HepG2 (cell line): Measurements from ENCODE around the gene BPIFB2. TPM values are rescaled to one million over a fixed set of nuclear protein-coding genes. Genes with fewer than 3 reads are reported as not detected.
"Not testable (repeated sequence)": the region's sequence is repeated elsewhere in the genome, so short reads cannot be mapped to it uniquely, and the experiment has no call there.

Experiments used
- ATAC-seq: fragments of 200-7000 bp; cut with Tn5 transposase; 3 replicates; pipeline ENCODE4 v1.9.1; 2020; ENCODE audit warnings: mild to moderate bottlenecking, moderate library complexity
- BruUV-seq: library from RNA; stranded (reverse); fragments of 400-500 nt; replicated peaks from 2 replicates; lab custom pipeline; 2021; lab: Mats Ljungman, UMichigan
- CTCF ChIA-PET: fragments of 300-600 bp; formaldehyde crosslinking; extraction: SDS; loops from one replicate; lab custom pipeline; 2021; ENCODE audit warnings: low total read pairs, inconsistent platforms, low intra/inter-chr PET ratio; lab: Yijun Ruan, JAX
- POLR2A ChIA-PET: fragments of 350-600 bp; sonication (Branson Sonifier 250); formaldehyde crosslinking; loops from one replicate; lab custom pipeline; 2020; ENCODE audit warnings: antibody characterized with exemption, inconsistent platforms; lab: Yijun Ruan, JAX
- DNase-seq: peaks from one replicate; pipeline ENCODE4 v3.0.0-alpha.2; 2015; ENCODE audit warnings: low spot score
- FAIRE-seq: peaks from 3 replicates; lab custom pipeline; 2011; peaks lifted over from hg19 to GRCh38; lab: Jason Lieb, UNC
- H2AFZ ChIP-seq: one replicate; pipeline ENCODE4 v1.6.1; 2011; ENCODE audit warnings: low read length, inconsistent platforms
- H3K27ac ChIP-seq: fragments of 300-600 bp; 3 replicates; pipeline ENCODE4 v1.8.0; 2011; ENCODE audit warnings: mixed run types, mild to moderate bottlenecking, mixed read lengths, low read length, inconsistent platforms; ENCODE audit not compliant: insufficient read depth; ENCODE audit errors: extremely low read length
- H3K27me3 ChIP-seq, 2 experiments: fragments of 200-600 bp in 1 of 2; 2 replicates in 1 of 2; 3 replicates in 1 of 2; pipeline versions ENCODE4 v1.6.0 to v1.8.0; 2011; ENCODE audit warnings: low read length in 2 of 2, mild to moderate bottlenecking in 2 of 2, moderate library complexity in 2 of 2, inconsistent platforms in 1 of 2; ENCODE audit not compliant: insufficient read depth in 2 of 2, control insufficient read depth in 1 of 2
- H3K36me3 ChIP-seq, 2 experiments: fragments of 200-600 bp in 1 of 2; replicated peaks in 1 of 2; 2 replicates in 1 of 2; 3 replicates in 1 of 2; pipeline versions ENCODE4 v1.5.1 to v1.8.0; 2011; ENCODE audit warnings: low read length in 2 of 2, inconsistent platforms in 1 of 2; ENCODE audit not compliant: insufficient read depth in 2 of 2, control insufficient read depth in 1 of 2
- H3K4me1 ChIP-seq: 2 replicates; pipeline ENCODE4 v1.5.1; 2012; ENCODE audit warnings: low read length, inconsistent platforms; ENCODE audit not compliant: insufficient read depth
- H3K4me2 ChIP-seq: 2 replicates; pipeline ENCODE4 v1.6.0; 2011; ENCODE audit warnings: low read depth, low read length, inconsistent platforms
- H3K4me3 ChIP-seq, 3 experiments: fragments of 200-600 bp in 1 of 3; sonication (generic), shearing (Covaris generic) in 1 of 3; replicated peaks in 1 of 3; 2 replicates each; pipeline ENCODE4 v1.5.1; 2011 to 2016; ENCODE audit warnings: low read length in 3 of 3, inconsistent platforms in 2 of 3, low read depth in 2 of 3, mild to moderate bottlenecking in 2 of 3, control low read depth in 1 of 3, mixed read lengths in 1 of 3; ENCODE audit not compliant: insufficient read depth in 1 of 3
- H3K79me2 ChIP-seq: one replicate; pipeline ENCODE4 v1.6.1; 2011; ENCODE audit warnings: low read length, inconsistent platforms; ENCODE audit not compliant: insufficient read depth
- H3K9ac ChIP-seq: 2 replicates; pipeline ENCODE4 v1.6.0; 2011; ENCODE audit warnings: mild to moderate bottlenecking, low read depth, low read length, inconsistent platforms; ENCODE audit not compliant: insufficient read depth
- H3K9me3 ChIP-seq: 2 replicates; pipeline ENCODE4 v1.5.1; 2012; ENCODE audit warnings: mild to moderate bottlenecking, low read length
- H4K20me1 ChIP-seq: 2 replicates; pipeline ENCODE4 v1.6.0; 2011; ENCODE audit warnings: inconsistent platforms, mild to moderate bottlenecking, low read length, moderate library complexity; ENCODE audit not compliant: insufficient read depth
- NRL ChIP-seq: sonication (generic); formaldehyde crosslinking; IDR thresholded peaks from 2 replicates; pipeline ENCODE4 v1.5.0; 2020; ENCODE audit warnings: missing genetic modification reagents, mild to moderate bottlenecking, moderate library complexity, borderline replicate concordance
- XRCC5 ChIP-seq: fragments of 200-400 bp; formaldehyde crosslinking; optimal IDR thresholded peaks from 2 replicates; pipeline ENCODE3; 2017; ENCODE audit warnings: mild to moderate bottlenecking, low read length
- ZFX ChIP-seq: sonication (generic); formaldehyde crosslinking; IDR thresholded peaks from 2 replicates; pipeline ENCODE4 v1.4.0; 2020; ENCODE audit warnings: mild to moderate bottlenecking, low read depth, missing genetic modification reagents, moderate library complexity
- ZNF580 ChIP-seq: IDR thresholded peaks from 2 replicates; pipeline ENCODE4 v1.6.1; 2016; ENCODE audit warnings: low read depth, borderline replicate concordance
- ZNF629 ChIP-seq: sonication (generic); formaldehyde crosslinking; conservative IDR thresholded peaks from 2 replicates; pipeline ENCODE4 v1.5.0; 2020; ENCODE audit warnings: missing genetic modification reagents
- ZNF691 ChIP-seq: sonication (generic); formaldehyde crosslinking; IDR thresholded peaks from 2 replicates; pipeline ENCODE4 v1.4.0; 2020; ENCODE audit warnings: missing genetic modification reagents, low read depth, mild to moderate bottlenecking, borderline replicate concordance
- ZNF788 ChIP-seq: sonication (generic); formaldehyde crosslinking; IDR thresholded peaks from 2 replicates; pipeline ENCODE4 v1.5.0; 2020; ENCODE audit warnings: mild to moderate bottlenecking, missing genetic modification reagents, borderline replicate concordance
- WGBS: methylation state at CpG from one replicate; pipeline ENCODE4 v1.1.6; 2017; ENCODE audit warnings: low lambda C conversion rate; 5-methylcytosine and 5-hydroxymethylcytosine counted together
- in situ Hi-C: cut with HindIII; loops from 2 replicates; pipeline ENCODE4 v1.10.0; 2017; ENCODE audit warnings: low pct_unique_long_range_greater_than_20kb; ENCODE audit not compliant: extremely low pct_ligation_motif_present
- intact Hi-C: fragments of 100-400 bp; cut with micrococcal nuclease; formaldehyde crosslinking; loops from one replicate; pipeline ENCODE4 v1.10.0; 2022; ENCODE audit not compliant: unreplicated experiment
- polyA plus RNA-seq, 8 experiments: library from polyadenylated mRNA; depleted of rRNA in 3 of 8; stranded (reverse) in 7 of 8; unstranded in 1 of 8; fragments of >200 nt; fragmentation: Illumina TruSeq in 4 of 8; extraction: Trizol in 4 of 8; gene quantifications; 2 replicates each; pipeline versions ENCODE4 v1.2.1 to v1.2.3, GENCODE V29; 2011 to 2016; ENCODE audit warnings: low read depth in 4 of 8, missing spikeins in 1 of 8, mixed read lengths in 1 of 8; ENCODE audit not compliant: insufficient read depth in 1 of 8
- total RNA-seq, 5 experiments: library from RNA; depleted of rRNA; stranded (reverse); fragments of >200 nt; fragmentation: Illumina TruSeq; extraction: Trizol; gene quantifications; 2 replicates each; pipeline ENCODE4 v1.2.3, GENCODE V29; 2016; ENCODE audit warnings: low read depth in 1 of 5
- TF ChIP-seq, protein P1 (sequence below): sonication (generic); formaldehyde crosslinking; IDR thresholded peaks from 2 replicates; pipeline ENCODE4 v1.4.0; 2020; ENCODE audit warnings: missing genetic modification reagents

BPIFB2 gene
- total and polyA plus RNA-seq, 2 of the 13 experiments (the other 11 are each of a cell fraction or from before 2014, with no cell fraction given): 54.5 to 902 TPM

- TF ChIP-seq ZNF691 (CRISPR knock-in tag) (0 out of 2 replicates have a peak, but pooled peaks have one; percentile 29), ZNF788 (CRISPR knock-in tag) (peak; percentile 16; the same call in 1 of the 2 replicates), ZNF629 (peak; percentile 66), NRL (CRISPR knock-in tag) (0 out of 2 replicates have a peak, but pooled peaks have one; percentile 16), XRCC5 (peak; percentile 7), ZFX (CRISPR knock-in tag) (peak; percentile 25; the same call in 1 of the 2 replicates), ZNF580 (CRISPR knock-in tag) (0 out of 2 replicates have a peak, but pooled peaks have one; percentile 17)
- TF ChIP-seq, protein P1, sequence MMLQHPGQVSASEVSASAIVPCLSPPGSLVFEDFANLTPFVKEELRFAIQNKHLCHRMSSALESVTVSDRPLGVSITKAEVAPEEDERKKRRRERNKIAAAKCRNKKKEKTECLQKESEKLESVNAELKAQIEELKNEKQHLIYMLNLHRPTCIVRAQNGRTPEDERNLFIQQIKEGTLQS (CRISPR knock-in tag): 0 out of 2 replicates have a peak, but pooled peaks have one; percentile 8
- TF ChIP-seq, all 625 proteins: peak for 13; not testable (repeated sequence) for 612
These were observed 33.1 kb upstream of the BPIFB2 start (continued) for GRCh38 chr20:32974204-32975064.

GRCh38 chr20:32975121-32975520 lies 32.4 kb upstream of the BPIFB2 start:
- H4K20me1 ChIP-seq, H3K4me3 ChIP-seq, H3K79me2 ChIP-seq, H3K9ac ChIP-seq, in situ Hi-C loops, intact Hi-C loops, BruUV-seq, CTCF ChIA-PET, H3K4me2 ChIP-seq, DNase-seq, H3K9me3 ChIP-seq, ATAC-seq, H3K36me3 ChIP-seq, H3K27ac ChIP-seq, POLR2A ChIA-PET, FAIRE-seq, H2AFZ ChIP-seq: not testable (repeated sequence)
- Histone ChIP-seq H3K4me1 (peaks cover 81% of the 10 kb centered on the region), H3K27me3 (peaks cover 7 to 33% of the 10 kb centered on the region in 2 experiments)
- WGBS: 77% methylated on average over 4 of the region's 4 CpGs
